NCI-H748 (cell line): ENCODE measurements around the gene CDK19.
"Not testable (repeated sequence)": the region's sequence is repeated elsewhere in the genome, so short reads cannot be mapped to it uniquely, and the experiment has no call there.

ENCODE experiments used
- DNase-seq: peaks from one replicate; lab custom pipeline; 2025; ENCODE audit not compliant: unreplicated experiment; lab: John Stamatoyannopoulos, UW

The CDK19 gene

GRCh38 chr6:110814102-110815014 is 911 bp downstream of the CDK19 start:
- DNase-seq = peak; percentile 60

DNA sequence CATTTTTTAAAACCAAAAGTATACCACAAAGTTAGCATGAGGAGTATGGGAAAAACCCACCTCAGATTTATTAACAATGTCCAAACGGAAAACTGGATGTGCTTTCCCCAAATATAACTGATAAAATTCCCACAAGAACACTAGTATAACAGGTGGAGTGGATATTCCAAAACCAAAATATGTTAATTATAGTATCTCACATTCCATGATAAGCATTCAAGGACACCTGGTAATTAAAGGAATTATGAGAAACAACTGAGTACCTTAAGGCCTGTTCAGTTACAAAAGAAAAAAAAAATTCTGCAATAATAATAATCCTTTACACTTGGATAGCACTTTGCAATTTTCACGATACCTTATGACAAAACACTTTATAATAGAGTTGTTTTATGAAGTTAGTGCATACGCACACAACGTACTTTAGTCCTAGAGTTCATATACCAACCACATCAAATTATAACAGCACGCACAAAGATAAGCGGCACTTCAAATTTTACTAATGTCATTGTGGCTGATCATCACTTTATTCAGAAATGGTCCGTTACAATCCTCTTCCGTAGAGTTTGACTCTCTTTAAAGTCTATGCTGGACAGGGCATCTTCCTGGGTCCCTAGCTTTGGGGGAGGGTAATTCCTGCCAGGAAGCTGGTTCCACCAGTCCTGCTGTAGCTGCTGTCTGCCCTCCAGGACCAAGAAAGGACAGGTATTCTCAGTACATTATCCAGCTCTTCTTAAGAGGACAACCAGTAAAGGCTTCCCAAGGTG is 1.7 kb downstream of the CDK19 start:
- peak; percentile 59 for DNase-seq

- DNase-seq = no peak
Observed at GRCh38 chr6:110812719-110813118, 2.5 kb downstream of the CDK19 start.

- no peak for DNase-seq
Observed at GRCh38 chr6:110810896-110811586, 4.2 kb downstream of the CDK19 start.

- no peak for DNase-seq
Observed at GRCh38 chr6:110809792-110810191, 5.5 kb downstream of the CDK19 start.

- DNase-seq = not testable (repeated sequence)
Observed at GRCh38 chr6:110802175-110802574, 13.1 kb downstream of the CDK19 start.

- DNase-seq = no peak
Observed at GRCh38 chr6:110800839-110801196, 14.5 kb downstream of the CDK19 start.

- no peak for DNase-seq
Observed at GRCh38 chr6:110800196-110800838, 15.0 kb downstream of the CDK19 start.

DNA sequence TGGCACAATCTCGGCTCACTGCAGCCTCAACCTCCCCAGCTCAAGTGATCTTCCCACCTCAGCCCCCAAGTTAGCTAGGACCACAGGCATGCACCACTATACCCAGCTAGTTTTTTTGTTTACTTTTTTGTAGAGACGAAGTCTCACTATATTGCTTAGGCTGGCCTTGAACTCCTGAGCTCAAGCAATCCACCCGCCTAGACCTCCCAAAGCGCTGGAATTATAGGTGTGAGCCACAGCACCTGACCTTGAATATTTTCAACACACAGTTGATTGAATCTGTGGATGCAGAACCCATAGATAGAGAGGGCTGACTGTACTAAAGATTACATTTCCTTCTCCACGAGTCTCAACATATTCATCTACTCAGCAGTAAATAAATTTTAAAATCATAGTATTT is 15.6 kb downstream of the CDK19 start:
- no peak for DNase-seq

- DNase-seq = no peak
Observed at GRCh38 chr6:110799189-110799588, 16.1 kb downstream of the CDK19 start.

DNA sequence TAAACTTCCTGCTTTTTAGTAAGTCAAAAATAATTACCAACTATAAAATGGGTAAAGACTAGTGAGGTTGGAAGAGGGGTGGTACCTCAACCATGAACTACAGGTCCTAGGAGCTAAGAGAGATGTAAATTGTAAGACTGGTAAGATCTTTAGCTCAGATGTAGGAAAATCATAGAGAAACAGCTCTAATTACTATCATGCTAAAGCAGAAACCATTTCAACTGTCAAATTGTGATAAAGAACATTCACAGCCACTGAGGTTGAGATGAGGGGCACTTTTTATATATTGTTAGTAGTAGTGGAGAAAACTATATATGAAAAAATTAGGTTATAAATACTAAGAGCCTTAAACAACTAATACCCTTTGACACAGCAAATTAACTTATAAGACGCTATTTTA is 20.0 kb downstream of the CDK19 start:
- DNase-seq = no peak

DNA sequence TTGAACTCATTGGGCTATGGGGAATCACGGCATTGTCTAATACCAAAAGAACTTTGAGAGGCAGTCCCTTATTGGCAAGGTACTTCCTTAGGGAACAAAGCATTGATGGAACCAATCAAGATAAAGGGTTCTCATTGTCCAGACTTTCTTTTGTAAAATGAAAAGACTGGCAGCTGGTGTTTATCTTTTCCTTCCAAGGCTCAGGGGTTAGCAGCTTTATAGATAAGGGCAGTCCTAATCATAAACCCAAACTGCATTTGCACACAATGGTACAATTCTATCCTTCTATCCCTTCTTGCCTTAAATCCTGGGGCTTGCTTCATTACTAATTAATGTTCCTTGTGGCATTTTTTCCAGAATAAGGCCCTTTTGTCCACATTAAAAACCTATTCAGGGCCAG is 28.6 kb downstream of the CDK19 start:
- no peak for DNase-seq

- DNase-seq = no peak
Observed at GRCh38 chr6:110786271-110786670, 29.0 kb downstream of the CDK19 start.

- no peak for DNase-seq
Observed at GRCh38 chr6:110784610-110784979, 30.7 kb downstream of the CDK19 start.

- DNase-seq = no peak
Observed at GRCh38 chr6:110781522-110782214, 33.6 kb downstream of the CDK19 start.

DNA sequence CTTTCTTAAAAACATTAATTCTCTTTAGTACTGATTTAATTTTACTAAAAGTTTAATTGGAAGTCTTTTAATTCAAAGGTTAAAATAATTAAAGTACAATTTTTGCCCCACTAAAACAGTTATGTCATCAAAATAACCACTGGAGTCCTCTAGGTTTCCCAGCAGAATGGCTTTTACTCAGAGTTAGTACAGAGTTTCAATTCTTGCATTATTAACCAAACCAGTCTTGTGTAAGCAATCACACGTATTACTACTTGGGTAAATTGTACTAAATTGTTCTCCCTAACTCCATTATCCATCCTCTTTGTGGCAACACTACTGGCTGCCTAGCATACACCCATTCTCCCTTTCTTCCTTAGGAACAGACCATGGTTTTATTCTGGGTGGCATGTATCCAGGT is 36.9 kb downstream of the CDK19 start:
- no peak for DNase-seq

GRCh38 chr6:110777636-110778035 is 37.6 kb downstream of the CDK19 start:
- no peak for DNase-seq

- DNase-seq = no peak
Observed at GRCh38 chr6:110776413-110776812, 38.9 kb downstream of the CDK19 start.

DNA sequence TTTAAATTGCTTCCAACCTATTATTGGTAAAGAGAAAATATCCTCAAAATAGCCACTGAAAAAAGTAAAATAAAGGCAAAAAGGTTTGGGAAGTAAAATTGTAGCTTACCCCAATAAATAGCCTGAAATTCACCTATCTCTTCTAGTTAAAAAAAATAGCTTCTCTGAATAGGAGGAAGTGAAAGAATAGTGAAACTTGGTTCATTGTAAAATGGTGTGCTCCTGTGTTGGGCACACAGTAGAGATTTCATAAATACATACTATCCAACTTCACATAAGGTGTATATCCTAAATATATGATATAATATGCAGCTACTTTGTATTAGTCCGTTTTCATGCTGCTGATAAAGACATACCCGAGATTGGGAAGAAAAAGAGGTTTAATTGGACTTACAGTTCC is 45.3 kb downstream of the CDK19 start:
- DNase-seq = no peak

GRCh38 chr6:110768057-110768456 is 47.2 kb downstream of the CDK19 start:
- DNase-seq = no peak

DNA sequence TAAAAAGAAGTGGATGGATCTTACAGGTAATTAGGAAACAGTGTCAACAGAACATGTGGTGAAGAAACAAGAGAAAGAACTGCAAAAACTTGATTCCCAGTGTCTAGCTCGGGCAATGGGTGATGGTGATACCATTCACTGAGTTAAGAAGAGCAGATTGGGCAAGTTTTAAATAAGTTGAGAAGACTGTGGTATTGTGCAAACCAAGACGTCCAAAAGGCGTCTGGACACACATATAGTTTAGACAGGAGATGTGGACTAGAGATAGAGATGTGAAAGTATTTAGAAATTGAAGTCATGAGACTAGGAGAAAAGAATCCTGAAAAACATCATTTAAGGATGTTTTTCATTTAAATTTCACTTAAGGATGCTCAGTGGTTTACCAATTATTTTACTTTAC is 53.9 kb downstream of the CDK19 start:
- no peak for DNase-seq
